ENCODE measurements around the gene UQCRHL.
"Not testable (repeated sequence)": the region's sequence is repeated elsewhere in the genome, so short reads cannot be mapped to it uniquely, and the experiment has no call there.

The UQCRHL gene

GRCh38 chr1:15807549-15807948 lies at the start of gene UQCRHL:
TSS of gene UQCRHL (minus strand) at chr1:15807649. CDS start at chr1:15807649, 0 bp downstream.
- H3K4me3 Mint-ChIP-seq; H3K27me3 Mint-ChIP-seq (ENCODE audit: low read depth, poor library complexity); H3K27ac Mint-ChIP-seq; DNase-seq; H3K36me3 Mint-ChIP-seq (ENCODE audit: low read depth); H3K9me3 Mint-ChIP-seq: not testable (repeated sequence)
- peaks cover 18% of the 10 kb centered on the region for H3K4me1 Mint-ChIP-seq

DNA sequence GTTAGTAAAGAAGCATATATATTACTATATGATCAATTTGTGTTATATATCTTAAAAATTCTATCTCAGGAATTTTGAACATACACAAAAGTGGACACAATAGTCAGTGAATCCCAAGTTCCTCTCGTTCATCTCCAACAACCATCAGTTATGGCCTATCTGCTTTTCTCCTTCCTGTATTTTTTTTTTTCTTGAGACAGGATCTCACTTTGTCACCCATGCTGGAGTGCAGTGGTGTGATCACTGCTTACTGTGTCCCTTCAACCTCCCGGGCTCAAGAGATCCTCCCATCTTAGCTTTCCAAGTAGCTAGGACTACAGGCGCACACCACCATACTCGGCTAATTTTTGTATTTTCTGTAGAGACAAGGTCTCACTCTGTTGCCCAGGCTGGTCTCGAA lies 49.4 kb upstream of the UQCRHL start:
- H3K9me3 Mint-ChIP-seq = peaks cover 11% of the 10 kb centered on the region
- no peak overlapping the region for H3K4me3 Mint-ChIP-seq
- DNase-seq = no peak
- H3K4me1 Mint-ChIP-seq = peaks cover 15% of the 10 kb centered on the region
- TF ChIP-seq, protein P1, sequence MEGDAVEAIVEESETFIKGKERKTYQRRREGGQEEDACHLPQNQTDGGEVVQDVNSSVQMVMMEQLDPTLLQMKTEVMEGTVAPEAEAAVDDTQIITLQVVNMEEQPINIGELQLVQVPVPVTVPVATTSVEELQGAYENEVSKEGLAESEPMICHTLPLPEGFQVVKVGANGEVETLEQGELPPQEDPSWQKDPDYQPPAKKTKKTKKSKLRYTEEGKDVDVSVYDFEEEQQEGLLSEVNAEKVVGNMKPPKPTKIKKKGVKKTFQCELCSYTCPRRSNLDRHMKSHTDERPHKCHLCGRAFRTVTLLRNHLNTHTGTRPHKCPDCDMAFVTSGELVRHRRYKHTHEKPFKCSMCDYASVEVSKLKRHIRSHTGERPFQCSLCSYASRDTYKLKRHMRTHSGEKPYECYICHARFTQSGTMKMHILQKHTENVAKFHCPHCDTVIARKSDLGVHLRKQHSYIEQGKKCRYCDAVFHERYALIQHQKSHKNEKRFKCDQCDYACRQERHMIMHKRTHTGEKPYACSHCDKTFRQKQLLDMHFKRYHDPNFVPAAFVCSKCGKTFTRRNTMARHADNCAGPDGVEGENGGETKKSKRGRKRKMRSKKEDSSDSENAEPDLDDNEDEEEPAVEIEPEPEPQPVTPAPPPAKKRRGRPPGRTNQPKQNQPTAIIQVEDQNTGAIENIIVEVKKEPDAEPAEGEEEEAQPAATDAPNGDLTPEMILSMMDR (IDR thresholded peaks at IDR 0.05) = no peak
- H3K27ac Mint-ChIP-seq = peak overlapping the region; percentile 92
- H3K27me3 Mint-ChIP-seq (ENCODE audit: low read depth, poor library complexity) = peaks cover 3% of the 10 kb centered on the region
- H3K36me3 Mint-ChIP-seq (ENCODE audit: low read depth) = peaks cover 28% of the 10 kb centered on the region

- Mint-ChIP-seq H3K4me1 (peaks cover 32% of the 10 kb centered on the region), H3K36me3 (ENCODE audit: low read depth) (peaks cover 16% of the 10 kb centered on the region), H3K27me3 (ENCODE audit: low read depth, poor library complexity) (no peaks in the 10 kb centered on the region), H3K4me3 (no peak overlapping the region), H3K27ac (no peak overlapping the region), H3K9me3 (peaks cover 8% of the 10 kb centered on the region)
- DNase-seq = no peak
- TF ChIP-seq, protein P1 (IDR thresholded peaks at IDR 0.05) = no peak
Measured at GRCh38 chr1:15852828-15853302, 45.4 kb upstream of the UQCRHL start.

DNA sequence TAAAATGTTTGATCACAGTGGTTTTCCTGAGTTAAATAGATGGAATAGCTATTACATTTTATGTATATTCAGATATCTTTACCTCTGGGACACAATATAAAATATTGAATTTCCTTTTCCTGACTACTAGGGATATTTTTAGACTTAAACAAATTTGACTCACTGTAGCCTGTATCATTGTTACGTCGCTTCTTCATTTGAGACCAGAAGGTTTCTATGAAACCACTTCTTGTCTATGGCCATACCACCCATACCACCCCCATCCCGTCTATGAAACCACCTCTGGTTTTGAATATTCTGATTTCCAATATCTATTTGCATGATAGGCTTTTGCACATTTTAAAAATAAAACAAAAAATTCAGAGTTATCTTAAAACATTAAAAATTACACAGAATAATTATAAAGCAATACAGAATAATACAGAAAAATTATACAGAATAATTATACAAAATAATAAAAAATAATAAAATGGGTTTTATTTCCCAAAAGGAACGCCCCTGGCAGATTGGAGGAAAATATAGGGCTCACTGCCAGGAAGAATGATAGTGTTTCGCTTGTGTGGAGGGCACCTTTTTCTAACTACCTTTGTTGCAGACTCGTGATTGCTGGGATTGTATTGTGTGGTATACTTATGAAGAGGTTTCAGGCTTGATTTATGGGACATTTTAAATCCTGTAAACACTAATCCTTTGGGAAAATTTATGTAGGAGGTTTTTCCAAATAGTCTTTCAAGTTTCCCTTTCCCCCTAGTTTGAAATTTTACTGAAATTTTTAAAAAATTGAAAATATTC lies 44.8 kb upstream of the UQCRHL start:
- TF ChIP-seq, protein P1 (IDR thresholded peaks at IDR 0.05) = no peak
- no peak overlapping the region for H3K27ac Mint-ChIP-seq
- no peak for DNase-seq
- H3K27me3 Mint-ChIP-seq (ENCODE audit: low read depth, poor library complexity) = no peaks in the 10 kb centered on the region
- peaks cover 16% of the 10 kb centered on the region for H3K36me3 Mint-ChIP-seq (ENCODE audit: low read depth)
- H3K4me3 Mint-ChIP-seq = no peak overlapping the region
- H3K4me1 Mint-ChIP-seq = peaks cover 32% of the 10 kb centered on the region
- H3K9me3 Mint-ChIP-seq = peaks cover 8% of the 10 kb centered on the region

DNA sequence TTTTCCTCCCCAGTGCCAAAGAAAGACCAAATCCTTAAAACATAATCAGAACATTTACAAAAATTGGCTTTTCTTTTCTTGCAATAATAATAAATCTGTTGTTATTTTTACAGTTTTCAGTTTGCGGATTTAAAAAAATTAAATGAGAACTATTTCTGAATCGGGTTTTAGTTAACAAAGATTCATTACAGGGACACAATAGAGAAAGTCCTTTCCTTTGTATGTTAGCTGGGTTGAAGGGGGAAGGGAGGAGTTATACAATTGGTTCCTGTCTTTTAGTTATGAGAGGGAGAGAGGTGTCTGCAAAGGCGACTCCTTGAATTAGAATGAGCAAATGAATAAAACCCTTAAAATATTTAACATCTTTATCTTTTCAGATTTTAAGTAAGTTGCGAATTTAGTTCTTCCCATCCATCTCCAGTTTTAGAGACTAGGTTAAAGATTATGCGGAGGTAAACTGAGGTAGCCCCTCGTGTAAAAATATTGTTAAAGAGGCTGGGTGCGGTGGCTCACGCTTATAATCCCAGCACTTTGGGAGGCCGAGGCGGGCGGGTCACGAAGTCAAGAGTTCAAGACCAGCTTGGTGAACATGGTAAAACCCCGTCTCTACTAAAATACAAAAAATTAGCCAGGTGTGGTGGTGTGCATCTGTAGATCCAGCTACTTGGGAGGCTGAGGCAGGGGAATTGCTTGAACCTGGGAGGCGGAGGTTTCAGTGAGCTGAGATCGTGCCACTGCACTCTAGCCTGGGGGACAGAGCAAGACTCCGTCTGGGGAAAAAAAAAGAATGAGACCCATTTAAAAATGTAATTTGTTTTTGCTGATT lies 44.0 kb upstream of the UQCRHL start:
- no peak for DNase-seq

More for the DNA sequence above, 44.0 kb upstream of the UQCRHL start:
- TF ChIP-seq, protein P1 (IDR thresholded peaks at IDR 0.05) = no peak
- H3K27me3 Mint-ChIP-seq (ENCODE audit: low read depth, poor library complexity) = no peaks in the 10 kb centered on the region
- peaks cover 8% of the 10 kb centered on the region for H3K9me3 Mint-ChIP-seq
- peaks cover 32% of the 10 kb centered on the region for H3K4me1 Mint-ChIP-seq
- H3K27ac Mint-ChIP-seq = peak overlapping the region; percentile 28
- H3K4me3 Mint-ChIP-seq = peak overlapping the region; percentile 92
- H3K36me3 Mint-ChIP-seq (ENCODE audit: low read depth) = peaks cover 16% of the 10 kb centered on the region
